K562 (cell line): ENCODE measurements around the gene TTC8. TPM values are rescaled to one million over a fixed set of nuclear protein-coding genes. Genes with fewer than 3 reads are reported as not detected.
A peak's percentile ranks its signal among the peaks of the same experiment; 100 is the strongest.

Experiments used
- KHSRP ChIP-seq: fragments of 450-650 bp; IDR thresholded peaks from 2 replicates; pipeline ENCODE4 v1.6.1; 2017
- MBD1 ChIP-seq: fragments of 250-450 bp; sonication (Bioruptor Pico); IDR thresholded peaks from 2 replicates; pipeline ENCODE4 v1.8.0; 2022; ENCODE audit warnings: inconsistent platforms
- NEUROD1 ChIP-seq: fragments of 150-350 bp; IDR thresholded peaks from 2 replicates; pipeline ENCODE4 v1.6.1; 2014; ENCODE audit warnings: borderline replicate concordance, low read length, low read depth; ENCODE audit not compliant: partially characterized antibody
- NFE2 ChIP-seq: IDR thresholded peaks from 2 replicates; pipeline ENCODE4 v1.6.1; 2014; ENCODE audit warnings: antibody characterized with exemption, low read depth
- NUFIP1 ChIP-seq: fragments of 450-650 bp; IDR thresholded peaks from 2 replicates; pipeline ENCODE4 v1.6.1; 2018; ENCODE audit not compliant: partially characterized antibody
- PATZ1 ChIP-seq: fragments of 250-450 bp; sonication (Bioruptor Pico); IDR thresholded peaks from 2 replicates; pipeline ENCODE4 v1.5.0; 2020; ENCODE audit warnings: mild to moderate bottlenecking, borderline replicate concordance
- RBM14 ChIP-seq: fragments of 200-400 bp; formaldehyde crosslinking; IDR thresholded peaks from 2 replicates; pipeline ENCODE4 v1.6.1; 2018; ENCODE audit warnings: low read depth, mild to moderate bottlenecking, low read length, moderate library complexity, borderline replicate concordance; ENCODE audit not compliant: insufficient read depth
- THAP12 ChIP-seq: fragments of 250-450 bp; sonication (Bioruptor Pico); IDR thresholded peaks from 2 replicates; pipeline ENCODE4 v1.9.0; 2021; ENCODE audit warnings: mild to moderate bottlenecking, inconsistent platforms
- VEZF1 ChIP-seq: fragments of 200-800 bp; sonication (Bioruptor generic); IDR thresholded peaks from 2 replicates; pipeline ENCODE4 v1.6.1; 2017; ENCODE audit warnings: missing genetic modification characterization, missing compliant biosample characterization
- ZBTB5 ChIP-seq: fragments of 450-650 bp; IDR thresholded peaks from 2 replicates; pipeline ENCODE4 v1.6.1; 2017; ENCODE audit warnings: antibody characterized with exemption
- ZHX1 ChIP-seq: fragments of 150-350 bp; conservative IDR thresholded peaks from 2 replicates; pipeline ENCODE4 v1.6.1; 2014; ENCODE audit warnings: low read length
- ZNF146 ChIP-seq: IDR thresholded peaks from one replicate; pipeline ENCODE4 v1.6.1; 2018; ENCODE audit warnings: missing compliant biosample characterization; ENCODE audit not compliant: unreplicated experiment
- ZNF408 ChIP-seq: fragments of 250-450 bp; sonication (Bioruptor Pico); IDR thresholded peaks from 2 replicates; pipeline ENCODE4 v1.4.0; 2020; ENCODE audit warnings: low read depth, mild to moderate bottlenecking, moderate library complexity
- polyA plus RNA-seq, 8 experiments: library from polyadenylated mRNA; depleted of rRNA in 4 of 8; stranded (reverse) in 5 of 8; unstranded in 3 of 8; fragments of >200 nt; fragmentation: Nextera tagmentation in 2 of 8; fragmentation: Illumina TruSeq in 1 of 8; extraction: Ambion mirVana in 2 of 8; extraction: Trizol in 1 of 8; gene quantifications; 2 replicates each; pipeline versions ENCODE4 v1.2.1 to v1.2.3, GENCODE V29; 2011 to 2014; ENCODE audit warnings: inconsistent platforms in 1 of 8, missing spikeins in 1 of 8
- total RNA-seq, 7 experiments: library from RNA; depleted of rRNA in 6 of 7; stranded (reverse); fragments of >200 nt in 6 of 7; fragmentation: Illumina TruSeq in 2 of 7; extraction: Trizol in 2 of 7; gene quantifications; 2 replicates each; pipeline versions ENCODE4 v1.2.1 to v1.2.3, GENCODE V29; 2011 to 2021; ENCODE audit warnings: low replicate concordance in 1 of 7

Gene TTC8
- total and polyA plus RNA-seq, 9 of the 15 experiments (the other 6 are each of a cell fraction or from before 2014, with no cell fraction given) = 7.3 to 22.7 (median 9.6) TPM

GRCh38 chr14:88792473-88793258, 31.8 kb upstream of the TTC8 start, which contains the start of gene EML5 (continued):
- TF ChIP-seq NEUROD1 (no peak), ZBTB5 (no peak), THAP12 (CRISPR knock-in tag) (no peak), RBM14 (no peak), NUFIP1 (no peak), VEZF1 (CRISPR knock-in tag) (peak; percentile 49; the same call in 1 of the 2 replicates), MBD1 (no peak), NFE2 (no peak), ZNF146 (CRISPR knock-in tag) (no peak), PATZ1 (CRISPR knock-in tag) (no peak), ZHX1 (no peak), KHSRP (no peak), ZNF408 (CRISPR knock-in tag) (no peak)
